Upper lobe of right lung (tissue), 1 donor: Measurements from ENCODE around the gene ZBTB40. TPM values are rescaled to one million over a fixed set of nuclear protein-coding genes. Genes with fewer than 3 reads are reported as not detected.

ENCODE experiments used
- ATAC-seq: fragments of 200-7000 bp; cut with Tn5 transposase; one replicate; pipeline ENCODE4 v1.9.1; 2020; ENCODE audit warnings: mild to moderate bottlenecking, moderate library complexity
- DNase-seq: peaks from one replicate; pipeline ENCODE4 v3.0.0-alpha.2; 2020
- H3K27ac ChIP-seq: fragments of 200-600 bp; one replicate; pipeline ENCODE4 v1.8.0; 2022
- H3K27me3 ChIP-seq: fragments of 200-600 bp; one replicate; pipeline ENCODE4 v1.8.0; 2022; ENCODE audit warnings: mild to moderate bottlenecking
- H3K36me3 ChIP-seq: fragments of 200-600 bp; one replicate; pipeline ENCODE4 v1.8.0; 2022
- H3K4me1 ChIP-seq: fragments of 200-600 bp; one replicate; pipeline ENCODE4 v1.8.0; 2022
- H3K4me3 ChIP-seq: fragments of 200-600 bp; one replicate; pipeline ENCODE4 v1.8.0; 2022; ENCODE audit warnings: mild to moderate bottlenecking
- H3K9me3 ChIP-seq: fragments of 200-600 bp; one replicate; pipeline ENCODE4 v1.8.0; 2022
- CTCF ChIP-seq: fragments of 200-600 bp; IDR thresholded peaks from one replicate; pipeline ENCODE4 v1.8.0; 2022; ENCODE audit warnings: antibody characterized with exemption
- intact Hi-C: fragments of 100-400 bp; cut with DNase I; formaldehyde crosslinking; loops from one replicate; pipeline ENCODE4 v1.11.0; 2022
- total RNA-seq: library from RNA; stranded (reverse); fragmentation: NEBNext Ultra II Directional; extraction: Animal tissue kit (Norgen Biotek cat#: 25700); gene quantifications from one replicate; pipeline ENCODE4 v1.2.1, GENCODE V29; 2021
- donor health status: DM: no; HTN: yes; CAD: no; lungs with severe emphysema.

Gene ZBTB40
- total RNA-seq, 1 donor from 2014 or later, result 24.9 TPM

- ATAC-seq (no peak), DNase-seq (no peak)
- no peak for TF ChIP-seq CTCF
- Histone ChIP-seq H3K9me3 (peaks cover 3% of the 10 kb centered on the region), H3K27me3 (no peaks in the 10 kb centered on the region), H3K4me1 (no peaks in the 10 kb centered on the region), H3K27ac (no peak overlapping the region), H3K36me3 (no peaks in the 10 kb centered on the region), H3K4me3 (no peak overlapping the region)
- intact Hi-C loops, result no loop called here
Observed at GRCh38 chr1:22434717-22435116, 16.9 kb upstream of the ZBTB40 start.

GRCh38 chr1:22436948-22437347 is 14.7 kb upstream of the ZBTB40 start:
- intact Hi-C loops, result no loop called here
- Histone ChIP-seq H3K4me3 (no peak overlapping the region), H3K4me1 (no peaks in the 10 kb centered on the region), H3K9me3 (peaks cover 11% of the 10 kb centered on the region), H3K27ac (no peak overlapping the region), H3K36me3 (no peaks in the 10 kb centered on the region), H3K27me3 (no peaks in the 10 kb centered on the region)
- no peak for TF ChIP-seq CTCF
- no peak for ATAC-seq
- no peak for DNase-seq

GRCh38 chr1:22437573-22437972 is 14.1 kb upstream of the ZBTB40 start:
- Histone ChIP-seq H3K36me3 (no peaks in the 10 kb centered on the region), H3K27me3 (no peaks in the 10 kb centered on the region), H3K9me3 (peaks cover 11% of the 10 kb centered on the region), H3K27ac (no peak overlapping the region), H3K4me3 (no peak overlapping the region), H3K4me1 (no peaks in the 10 kb centered on the region)
- TF ChIP-seq CTCF, result no peak
- intact Hi-C loops, result no loop called here
- DNase-seq, result no peak
- ATAC-seq, result no peak

- TF ChIP-seq CTCF, result no peak
- H3K27me3 ChIP-seq, result no peaks in the 10 kb centered on the region
- H3K4me1 ChIP-seq, result no peaks in the 10 kb centered on the region
- no peak overlapping the region for H3K27ac ChIP-seq
- ATAC-seq (no peak), DNase-seq (no peak)
- peaks cover 11% of the 10 kb centered on the region for H3K9me3 ChIP-seq
- intact Hi-C loops, result no loop called here
- H3K36me3 ChIP-seq, result no peaks in the 10 kb centered on the region
- H3K4me3 ChIP-seq, result no peak overlapping the region
Observed at GRCh38 chr1:22440582-22440981, 11.1 kb upstream of the ZBTB40 start.

- ATAC-seq (no peak), DNase-seq (no peak)
- H3K27ac ChIP-seq, result no peak overlapping the region
- no peaks in the 10 kb centered on the region for H3K27me3 ChIP-seq
- TF ChIP-seq CTCF, result no peak
- H3K36me3 ChIP-seq, result no peaks in the 10 kb centered on the region
- intact Hi-C loops, result no loop called here
- H3K4me3 ChIP-seq, result no peak overlapping the region
- peaks cover 11% of the 10 kb centered on the region for H3K9me3 ChIP-seq
- H3K4me1 ChIP-seq, result no peaks in the 10 kb centered on the region
Observed at GRCh38 chr1:22442212-22442894, 9.3 kb upstream of the ZBTB40 start.

GRCh38 chr1:22443332-22443731 is 8.3 kb upstream of the ZBTB40 start:
- Histone ChIP-seq H3K36me3 (no peaks in the 10 kb centered on the region), H3K27ac (no peak overlapping the region), H3K9me3 (peaks cover 11% of the 10 kb centered on the region), H3K27me3 (no peaks in the 10 kb centered on the region), H3K4me3 (no peak overlapping the region), H3K4me1 (no peaks in the 10 kb centered on the region)
- ATAC-seq, result no peak
- no peak for DNase-seq
- no peak for TF ChIP-seq CTCF
- intact Hi-C loops, result no loop called here
